Stimulated activated CD4-positive, alpha-beta T cell treated with anti-CD3 and anti-CD28 coated beads, TNF-alpha, amount 100 ng/mL, for 1 hour (primary cell): ENCODE measurements around the gene BACH2.
"Not testable (repeated sequence)": the region's sequence is repeated elsewhere in the genome, so short reads cannot be mapped to it uniquely, and the experiment has no call there.

ENCODE experiments used
- DNase-seq, 3 donors: peaks; one replicate each; pipeline ENCODE4 v3.0.0-alpha.2; 2020; ENCODE audit warnings: low read depth in 3 of 3, low spot score in 1 of 3

The BACH2 gene

GRCh38 chr6:90158936-90159335 lies 137.7 kb downstream of the BACH2 start:
- no peak for DNase-seq

DNA sequence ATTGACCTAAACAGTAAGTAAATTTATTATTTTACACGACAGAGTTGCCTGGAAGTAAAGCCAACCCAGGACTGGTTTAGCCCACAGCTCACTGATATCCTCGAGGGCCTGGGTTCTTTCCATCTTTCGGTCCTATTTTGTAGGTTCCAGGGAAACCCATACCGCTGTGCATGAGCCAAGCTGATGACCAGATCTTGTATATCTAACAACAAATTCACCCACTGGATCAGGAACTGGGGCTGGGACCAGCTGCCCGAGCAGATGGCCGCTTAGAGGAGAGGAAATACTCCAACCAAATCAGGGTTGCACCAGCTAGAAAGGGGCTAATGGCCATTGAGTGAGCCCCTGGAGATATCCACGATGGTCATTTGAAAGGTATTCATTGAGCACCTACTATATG lies 139.2 kb downstream of the BACH2 start:
- no peak for DNase-seq

GRCh38 chr6:90156861-90157260 lies 139.8 kb downstream of the BACH2 start:
- peak in 2 of 3 donors; percentile 7 to 13 for DNase-seq

DNA sequence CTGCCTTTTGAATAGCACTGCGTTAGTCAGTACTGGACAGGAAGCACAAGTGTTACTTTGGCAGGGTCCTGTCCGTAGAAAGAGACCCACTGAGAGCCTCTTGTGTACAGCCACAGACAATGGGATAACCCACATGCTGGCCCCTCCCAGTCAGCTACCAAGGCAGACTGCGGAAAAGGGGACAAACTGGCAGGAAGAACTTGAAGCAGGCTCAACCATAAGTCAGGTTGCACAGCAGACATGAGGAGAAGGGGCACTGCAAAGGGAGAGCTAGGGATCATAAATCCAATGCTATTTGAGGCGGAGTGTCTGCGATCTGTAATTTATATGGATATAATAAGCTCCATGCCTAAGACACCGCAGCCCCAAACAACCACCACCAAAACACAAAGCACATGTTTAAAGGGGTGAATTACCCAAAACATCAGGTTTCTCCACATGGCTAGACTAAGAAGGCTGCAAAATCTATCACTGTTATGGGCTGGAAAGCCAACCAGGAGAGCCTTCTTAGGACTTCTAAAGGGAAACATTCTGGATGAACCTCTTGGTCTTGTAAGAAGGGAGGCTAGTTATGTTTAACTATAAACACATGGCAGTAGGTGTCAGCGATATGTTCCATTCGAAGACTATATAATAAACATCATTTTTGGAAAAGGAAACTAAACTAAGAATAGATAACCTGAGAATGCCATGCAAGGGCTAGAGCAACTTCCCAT lies 141.7 kb downstream of the BACH2 start:
- no peak for DNase-seq

GRCh38 chr6:90151576-90152422 lies 144.8 kb downstream of the BACH2 start:
- no peak for DNase-seq

DNA sequence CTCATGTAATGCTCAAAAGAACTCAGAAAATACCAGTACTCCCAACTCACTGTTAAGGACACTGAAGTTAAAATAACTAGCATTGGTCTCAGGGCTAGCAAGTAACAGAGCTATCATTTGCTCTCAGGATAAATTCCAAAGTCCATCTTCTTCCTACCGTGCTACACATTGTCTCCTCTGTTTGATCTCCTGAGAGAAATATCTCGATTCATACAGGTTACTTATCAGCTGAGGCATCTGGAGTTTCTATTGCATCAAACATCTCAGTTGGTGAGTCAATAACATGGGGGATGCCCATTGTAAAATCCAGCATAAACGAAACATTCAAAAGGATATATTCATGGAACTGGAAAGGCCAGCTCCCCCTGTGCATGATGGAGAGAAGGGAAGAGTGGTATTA lies 147.4 kb downstream of the BACH2 start:
- DNase-seq: no peak

GRCh38 chr6:90148867-90149266 lies 147.8 kb downstream of the BACH2 start:
- no peak for DNase-seq

GRCh38 chr6:90146921-90147649 lies 149.6 kb downstream of the BACH2 start:
- DNase-seq: no peak

DNA sequence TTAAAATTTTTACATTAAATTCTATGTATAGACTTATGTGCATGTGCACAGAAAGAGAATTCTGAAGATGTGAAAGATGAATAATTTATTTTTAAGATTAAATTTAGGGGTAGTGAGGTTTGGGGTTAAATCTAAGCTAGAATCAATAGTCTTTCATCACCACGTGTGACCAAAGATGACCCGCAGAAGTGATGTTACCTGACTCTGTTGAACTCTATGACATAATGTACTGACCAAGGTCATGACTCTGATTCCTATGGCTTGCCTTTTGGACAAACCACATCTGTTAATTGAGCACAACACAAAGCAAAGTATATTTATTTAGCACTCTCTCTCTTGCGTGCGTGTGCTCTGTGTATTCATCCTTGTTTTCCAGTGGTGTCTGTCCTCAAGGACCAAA lies 150.6 kb downstream of the BACH2 start:
- DNase-seq: no peak

DNA sequence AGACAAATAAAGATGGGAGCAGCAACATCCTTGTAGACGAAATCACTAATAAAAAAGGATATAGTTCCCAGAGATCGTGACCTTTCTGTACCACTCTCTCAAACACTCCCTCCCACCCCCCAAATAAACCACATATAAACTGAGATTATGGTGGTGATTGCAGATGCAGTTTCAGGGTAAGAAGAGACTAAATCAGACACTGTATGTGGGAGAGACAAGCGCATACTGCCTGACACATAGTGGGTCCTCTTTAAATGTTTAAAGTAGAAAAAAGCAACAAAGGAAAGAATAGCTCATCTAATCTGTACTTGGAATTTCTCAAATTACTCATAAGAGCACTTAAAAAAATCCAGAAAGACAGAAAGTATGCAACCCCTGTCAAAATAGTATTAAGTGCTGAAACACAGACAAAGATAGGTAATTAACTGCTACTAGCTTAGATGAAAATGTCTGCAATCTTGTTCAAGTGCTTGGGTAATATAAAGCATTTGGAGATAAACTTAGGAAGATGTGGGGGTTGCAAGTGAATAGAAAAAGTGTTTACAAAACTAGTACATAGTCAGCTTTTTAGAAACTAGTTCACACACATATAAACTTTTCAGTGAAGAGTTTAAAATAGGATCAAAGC lies 151.6 kb downstream of the BACH2 start:
- DNase-seq: no peak

DNA sequence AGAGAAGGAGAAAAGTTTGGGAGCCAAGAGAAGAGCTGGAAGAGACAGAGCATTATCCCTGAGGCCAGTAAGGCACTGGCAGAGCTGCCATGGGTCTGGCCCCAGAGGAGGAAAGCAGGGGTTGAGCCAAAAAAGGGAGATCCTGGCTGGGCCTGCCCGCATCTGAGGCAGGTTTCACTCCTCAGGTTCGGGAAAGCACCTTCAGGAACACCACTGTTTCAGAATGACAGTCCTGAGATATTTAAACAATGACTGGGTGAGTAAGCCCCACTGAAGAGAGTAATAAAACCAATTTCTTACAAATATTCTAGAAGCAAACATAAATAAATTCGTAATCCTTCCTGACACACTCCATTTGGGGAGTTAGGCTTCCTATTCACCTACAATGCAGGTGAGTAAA lies 152.2 kb downstream of the BACH2 start:
- DNase-seq: no peak

DNA sequence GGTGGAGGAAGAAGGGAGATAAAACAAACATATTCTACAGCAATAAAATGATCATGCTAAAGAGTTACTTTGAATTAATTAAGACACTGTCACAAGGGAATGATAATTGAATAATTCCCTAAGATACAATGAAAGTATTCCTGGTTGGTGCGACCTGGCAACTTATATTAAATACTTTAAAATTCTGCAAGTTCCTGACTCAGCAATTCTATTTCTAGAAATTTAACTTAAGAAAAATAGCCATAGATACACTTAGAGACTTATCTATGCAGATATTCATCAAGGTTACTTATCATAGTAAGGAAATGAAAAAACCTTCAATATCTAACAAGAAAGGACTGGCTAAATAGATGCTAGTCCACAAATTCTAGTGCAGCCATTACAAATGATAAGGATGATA lies 156.0 kb downstream of the BACH2 start:
- DNase-seq: no peak

- no peak for DNase-seq
Observed at GRCh38 chr6:90139272-90139817, 157.3 kb downstream of the BACH2 start.

DNA sequence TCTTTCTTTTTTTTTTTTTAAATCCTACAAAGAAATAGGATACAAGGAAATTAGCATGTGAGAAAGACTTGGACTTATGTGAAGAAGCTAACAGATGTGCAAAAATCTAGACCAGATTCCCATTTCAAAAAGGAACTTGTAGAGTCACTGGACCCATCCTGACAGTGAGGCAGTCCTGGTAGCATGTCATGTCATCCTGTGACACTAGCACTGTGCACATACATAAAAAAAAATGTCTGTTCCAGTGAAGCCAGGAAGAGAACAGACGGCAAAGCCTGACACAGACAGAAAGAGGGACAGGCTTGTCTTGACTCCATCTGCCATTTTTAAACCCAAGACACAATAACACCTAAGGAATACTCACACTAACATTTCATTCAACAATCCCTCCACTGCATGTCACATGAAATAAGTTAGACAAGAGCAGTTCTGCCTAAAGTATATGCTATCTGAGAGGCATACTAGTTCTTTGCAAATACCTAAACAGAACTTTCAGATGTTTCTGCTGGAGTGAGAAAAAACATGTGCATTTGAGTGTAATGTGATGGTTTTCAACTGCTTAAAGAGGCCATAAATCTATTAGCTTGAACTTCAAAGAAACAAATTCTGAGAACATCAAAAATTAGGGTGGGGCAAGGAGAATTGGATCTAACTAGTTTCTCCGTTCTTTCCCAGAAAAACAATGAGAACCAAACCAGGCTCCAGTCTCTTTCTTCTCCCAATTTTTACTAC lies 159.6 kb downstream of the BACH2 start:
- DNase-seq: no peak

DNA sequence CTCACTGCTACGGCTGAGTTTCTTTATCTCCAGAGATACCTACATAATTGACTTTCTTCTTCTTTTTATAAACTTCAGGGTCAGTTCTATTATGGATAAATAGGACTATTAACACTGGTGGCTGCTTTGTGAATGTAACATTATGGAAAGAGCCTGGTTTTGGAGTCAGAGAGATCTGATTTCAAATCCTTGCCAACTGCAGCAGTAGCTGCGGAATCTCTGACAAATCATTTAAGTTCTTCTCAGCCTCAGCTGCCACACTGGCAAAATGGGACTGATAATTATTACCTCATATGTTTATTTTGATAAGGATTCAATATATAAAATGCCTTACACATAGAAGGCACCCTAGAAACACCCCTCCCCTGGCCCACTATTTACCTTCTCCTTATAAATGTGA lies 160.5 kb downstream of the BACH2 start:
- no peak for DNase-seq

- no peak for DNase-seq
Observed at GRCh38 chr6:90135667-90136066, 161.0 kb downstream of the BACH2 start.

DNA sequence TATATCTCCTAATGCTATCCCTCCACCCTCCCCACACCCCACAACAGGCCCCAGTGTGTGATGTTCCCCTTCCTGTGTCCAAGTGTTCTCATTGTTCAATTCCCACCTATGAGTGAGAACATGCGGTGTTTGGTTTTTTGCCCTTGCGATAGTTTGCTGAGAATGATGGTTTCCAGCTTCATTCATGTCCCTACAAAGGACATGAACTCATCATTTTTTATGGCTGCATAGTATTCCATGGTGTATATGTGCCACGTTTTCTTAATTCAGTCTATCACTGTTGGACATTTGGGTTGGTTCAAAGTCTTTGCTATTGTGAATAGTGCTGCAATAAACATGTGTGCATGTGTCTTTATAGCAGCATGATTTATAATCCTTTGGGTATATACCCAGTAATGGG lies 163.0 kb downstream of the BACH2 start:
- DNase-seq: not testable (repeated sequence)

GRCh38 chr6:90131614-90132423 lies 164.8 kb downstream of the BACH2 start:
- DNase-seq: no peak

DNA sequence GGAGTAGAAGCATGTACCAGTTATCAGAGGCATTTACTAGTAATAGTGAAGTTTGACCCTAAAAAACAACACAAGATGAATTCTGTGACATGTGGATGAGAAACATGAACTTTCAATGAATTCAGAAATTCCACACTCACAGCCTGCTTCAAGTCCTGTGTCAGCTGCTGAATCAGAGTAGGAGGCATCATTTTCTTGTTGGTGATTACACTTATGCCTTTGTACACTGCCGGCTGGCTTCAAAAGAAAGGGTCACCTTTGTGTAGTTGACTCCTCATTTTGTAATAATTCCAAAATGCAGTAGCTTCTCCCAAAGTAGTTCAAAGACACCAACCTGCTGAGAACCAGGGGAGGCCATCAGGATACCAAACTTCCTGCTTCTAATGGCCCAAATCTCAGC lies 165.5 kb downstream of the BACH2 start:
- DNase-seq: no peak

DNA sequence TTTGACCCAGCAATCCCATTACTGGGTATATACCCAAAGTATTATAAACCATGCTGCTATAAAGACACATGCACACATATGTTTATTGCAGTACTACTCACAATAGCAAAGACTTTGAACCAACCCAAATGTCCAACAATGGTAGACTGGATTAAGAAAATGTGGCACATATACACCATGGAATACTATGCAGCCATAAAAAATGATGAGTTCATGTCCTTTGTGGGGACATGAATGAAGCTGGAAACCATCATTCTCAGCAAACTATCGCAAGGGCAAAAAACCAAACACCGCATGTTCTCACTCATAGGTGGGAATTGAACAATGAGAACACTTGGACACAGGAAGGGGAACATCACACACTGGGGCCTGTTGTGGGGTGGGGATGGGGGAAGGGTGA lies 168.0 kb downstream of the BACH2 start:
- not testable (repeated sequence) for DNase-seq
